HEK293 (cell line): Measurements from ENCODE around the gene SPATA7.

Experiments used
- SP2 ChIP-seq: fragments of 450-650 bp; formaldehyde crosslinking; IDR thresholded peaks from 2 replicates; pipeline ENCODE4 v1.5.1; 2016; ENCODE audit warnings: missing biosample characterization, missing genetic modification characterization
- ZNF274 ChIP-seq, 2 experiments: fragments of 200-500 bp in 1 of 2; fragments of 450-650 bp in 1 of 2; sonication (Bioruptor generic) in 1 of 2; formaldehyde crosslinking in 1 of 2; IDR thresholded peaks; 2 replicates each; pipeline versions ENCODE4 v1.5.1 to v1.6.1; 2014 to 2016; ENCODE audit warnings: borderline replicate concordance in 1 of 2, inconsistent platforms in 1 of 2, low read length in 1 of 2, missing biosample characterization in 1 of 2, missing genetic modification characterization in 1 of 2
- ZNF529 ChIP-seq: fragments of 450-650 bp; formaldehyde crosslinking; IDR thresholded peaks from 2 replicates; pipeline ENCODE4 v1.5.1; 2017; ENCODE audit warnings: missing genetic modification characterization, missing biosample characterization; ENCODE audit not compliant: insufficient replicate concordance
- TF ChIP-seq, protein P1 (sequence below): fragments of 450-650 bp; formaldehyde crosslinking; optimal IDR thresholded peaks from 2 replicates; pipeline ENCODE3; 2016; ENCODE audit warnings: missing biosample characterization, mild to moderate bottlenecking, missing genetic modification characterization

DNA sequence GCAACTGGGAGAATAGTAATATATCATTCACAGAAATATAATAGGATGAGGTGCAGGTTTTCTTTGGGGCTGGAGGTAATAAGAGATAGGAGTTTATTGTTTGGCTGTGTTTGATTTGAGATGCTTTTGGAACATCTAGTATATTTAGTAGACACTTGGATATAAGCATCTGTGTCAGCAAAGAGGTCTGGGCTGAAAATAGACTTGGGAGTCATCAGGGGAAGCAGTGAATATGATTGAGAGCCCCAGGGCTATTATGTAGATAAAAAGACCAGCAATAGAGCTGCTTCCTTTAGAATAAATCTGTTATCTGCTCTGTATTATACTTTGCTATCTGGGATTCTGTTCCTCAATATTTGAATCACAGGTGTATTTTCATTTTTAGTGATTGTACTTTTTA is 36.6 kb downstream of the SPATA7 start:
- no peak for TF ChIP-seq SP2
- TF ChIP-seq ZNF274 (IDR thresholded peaks at IDR 0.05; ENCODE audit: low read length) = no peak
- no peak for TF ChIP-seq ZNF274 (tag by site-specific recombination; IDR thresholded peaks at IDR 0.05; ENCODE audit: borderline replicate concordance)
- no peak for TF ChIP-seq ZNF529
- TF ChIP-seq, protein P1, sequence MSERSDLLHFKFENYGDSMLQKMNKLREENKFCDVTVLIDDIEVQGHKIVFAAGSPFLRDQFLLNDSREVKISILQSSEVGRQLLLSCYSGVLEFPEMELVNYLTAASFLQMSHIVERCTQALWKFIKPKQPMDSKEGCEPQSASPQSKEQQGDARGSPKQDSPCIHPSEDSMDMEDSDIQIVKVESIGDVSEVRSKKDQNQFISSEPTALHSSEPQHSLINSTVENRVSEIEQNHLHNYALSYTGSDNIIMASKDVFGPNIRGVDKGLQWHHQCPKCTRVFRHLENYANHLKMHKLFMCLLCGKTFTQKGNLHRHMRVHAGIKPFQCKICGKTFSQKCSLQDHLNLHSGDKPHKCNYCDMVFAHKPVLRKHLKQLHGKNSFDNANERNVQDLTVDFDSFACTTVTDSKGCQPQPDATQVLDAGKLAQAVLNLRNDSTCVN (tag by site-specific recombination) = no peak
